ENCODE results near the gene FAM149A. TPM values are rescaled to one million over a fixed set of nuclear protein-coding genes. Genes with fewer than 3 reads are reported as not detected.
A peak's percentile ranks its signal among the peaks of the same experiment; 100 is the strongest.

Gene FAM149A
- total RNA-seq, result 1 to 10 TPM in 4 of 5 donors, under 1 TPM in 1; 0.57 to 3.2 (median 1.1) TPM
- 0.35 TPM for total RNA-seq (2013)
- total RNA-seq, result 0.04 to 5.3 (median 0.57) reads per million in 29 experiments

DNA sequence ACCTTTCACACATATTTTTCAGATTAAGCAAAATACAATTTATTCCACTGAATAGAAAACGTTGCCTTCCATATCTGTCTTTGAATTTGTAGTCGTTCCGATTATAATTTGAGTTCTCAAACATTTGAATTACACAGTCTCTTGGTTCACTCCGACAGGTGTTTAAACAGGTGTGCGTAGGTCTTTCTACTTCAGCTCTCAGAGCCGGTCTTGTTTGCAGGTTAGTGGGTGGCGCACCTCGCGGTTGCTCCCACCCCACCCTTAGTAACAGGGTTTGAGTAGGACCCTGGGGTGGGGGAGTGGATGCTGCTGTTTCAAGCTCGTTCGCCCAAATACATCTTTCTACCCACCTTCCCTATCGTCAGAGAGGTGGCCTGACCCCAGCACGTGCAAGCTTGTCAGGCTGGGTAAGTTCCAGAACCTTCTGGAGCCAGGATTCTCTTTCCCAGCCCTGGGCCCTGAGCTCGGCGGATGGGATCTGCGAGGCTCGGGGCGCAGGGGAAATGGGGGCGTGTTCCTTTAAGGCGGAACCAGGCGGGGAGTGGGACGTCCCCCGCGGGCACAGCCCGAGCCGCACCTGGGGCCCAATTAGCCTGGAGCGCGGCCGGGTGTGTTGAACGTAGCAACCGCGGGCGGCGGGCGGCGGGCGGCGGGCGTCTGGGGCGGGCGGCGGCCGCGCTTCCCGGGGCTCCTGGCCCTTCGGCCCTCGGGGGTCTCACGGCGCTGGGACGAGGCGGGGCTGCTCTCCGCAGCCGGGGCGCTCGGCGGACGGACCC lies at the start of gene FAM149A:
Gene FAM149A (plus strand): TSS at position 591 of the 776 bp plus-strand sequence.
- Mint-ChIP-seq H3K27ac (no peak within 1 kb of the TSS), H3K36me3 (no peaks in the 10 kb centered on the region), H3K27me3 (peaks cover 59 to 60% of the 10 kb centered on the region in 2 donors), H3K9me3 (no peaks in the 10 kb centered on the region), H3K4me1 (peaks cover 7 to 12% (median 8%) of the 10 kb centered on the region in 3 donors), H3K4me3 (peak within 1 kb of the TSS; percentile 62 to 82 (median 82))
- peaks cover 8 to 36% of the 10 kb centered on the region in 2 experiments for H3K27me3 ChIP-seq (replicated peaks in 1 of 2; ENCODE audit: control insufficient read depth in 2 of 2, extremely low read depth in 1 of 2, insufficient read depth in 2 of 2, low read length in 1 of 2)
- DNase-seq, result peak in 32 of 35 experiments; percentile 7 to 61 (median 30)
- 7% methylated on average over 46 of the region's 57 CpGs for WGBS (ENCODE audit: insufficient coverage)
- H3K4me3 ChIP-seq (ENCODE audit: control insufficient read depth in 1 of 2, extremely low read depth in 1 of 2, low read length in 1 of 2), result peak within 1 kb of the TSS; percentile 28 to 34
- no peaks in the 10 kb centered on the region for H3K36me3 ChIP-seq (ENCODE audit: control insufficient read depth in 2 of 2, extremely low read depth in 1 of 2, insufficient read depth in 1 of 2, low read length in 1 of 2)
- H3K4me1 ChIP-seq (ENCODE audit: control insufficient read depth in 1 of 2, extremely low read depth in 1 of 2, insufficient read depth in 2 of 2, low read length in 2 of 2), result peaks cover 0 to 14% of the 10 kb centered on the region in 2 experiments
- ATAC-seq (replicated peaks in 1 of 4), result peak; percentile 84 to 91 (median 90)
- no peak within 1 kb of the TSS for H3K27ac ChIP-seq (ENCODE audit: low read length)
- ChIA-PET CTCF (no interaction called here), POLR2A (no interaction called here)
- no peaks in the 10 kb centered on the region for H3K9me3 ChIP-seq

GRCh38 chr4:186058253-186058979 lies 46.1 kb upstream of the FAM149A start:
- peaks cover 0 to 5% of the 10 kb centered on the region in 2 experiments for H3K4me1 ChIP-seq (ENCODE audit: control insufficient read depth in 1 of 2, extremely low read depth in 1 of 2, insufficient read depth in 2 of 2, low read length in 2 of 2)
- Mint-ChIP-seq H3K27ac (no peak overlapping the region), H3K4me3 (no peak overlapping the region), H3K9me3 (no peaks in the 10 kb centered on the region), H3K27me3 (peaks cover 10% of the 10 kb centered on the region in 2 donors), H3K36me3 (no peaks in the 10 kb centered on the region), H3K4me1 (peaks cover 0 to 13% (median 0%) of the 10 kb centered on the region in 3 donors)
- peaks cover 0 to 2% of the 10 kb centered on the region in 2 experiments for H3K27me3 ChIP-seq (replicated peaks in 1 of 2; ENCODE audit: control insufficient read depth in 2 of 2, extremely low read depth in 1 of 2, insufficient read depth in 2 of 2, low read length in 1 of 2)
- no peak overlapping the region for H3K4me3 ChIP-seq (ENCODE audit: control insufficient read depth in 1 of 2, extremely low read depth in 1 of 2, low read length in 1 of 2)
- ATAC-seq (replicated peaks in 1 of 4) (no peak), DNase-seq (peak in 1 of 35 experiments; percentile 9)
- POLR2A ChIA-PET, result no interaction called here
- no peaks in the 10 kb centered on the region for H3K36me3 ChIP-seq (ENCODE audit: control insufficient read depth in 2 of 2, extremely low read depth in 1 of 2, insufficient read depth in 1 of 2, low read length in 1 of 2)
- H3K27ac ChIP-seq (ENCODE audit: low read length), result no peak overlapping the region
- H3K9me3 ChIP-seq, result no peaks in the 10 kb centered on the region
- CTCF ChIA-PET, result no interaction called here
- WGBS (ENCODE audit: insufficient coverage), result 10% methylated on average over 3 of the region's 6 CpGs

DNA sequence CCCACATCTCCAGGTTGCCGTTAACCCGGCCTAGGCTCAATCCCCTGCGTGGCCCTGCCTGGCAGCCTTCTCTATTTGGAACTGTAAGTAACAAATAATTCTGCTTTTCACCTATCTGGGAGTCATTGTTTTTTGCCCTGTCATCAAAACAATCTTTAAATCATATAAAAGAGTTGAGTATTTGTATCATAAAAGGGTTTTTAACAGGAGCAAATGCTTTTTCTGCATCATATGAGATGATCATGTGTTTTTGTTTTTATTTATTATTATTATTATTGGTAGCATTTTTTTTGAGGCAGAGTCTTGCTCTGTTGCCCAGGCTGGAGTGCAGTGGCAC lies 45.6 kb upstream of the FAM149A start:
- Mint-ChIP-seq H3K4me3 (no peak overlapping the region), H3K36me3 (no peaks in the 10 kb centered on the region), H3K27ac (no peak overlapping the region), H3K27me3 (peaks cover 14% of the 10 kb centered on the region in 2 donors), H3K9me3 (no peaks in the 10 kb centered on the region), H3K4me1 (peaks cover 0 to 13% (median 0%) of the 10 kb centered on the region in 3 donors)
- Histone ChIP-seq H3K4me1 (ENCODE audit: control insufficient read depth in 1 of 2, extremely low read depth in 1 of 2, insufficient read depth in 2 of 2, low read length in 2 of 2) (peaks cover 0 to 5% of the 10 kb centered on the region in 2 experiments), H3K27me3 (replicated peaks in 1 of 2; ENCODE audit: control insufficient read depth in 2 of 2, extremely low read depth in 1 of 2, insufficient read depth in 2 of 2, low read length in 1 of 2) (peaks cover 0 to 2% of the 10 kb centered on the region in 2 experiments), H3K4me3 (ENCODE audit: control insufficient read depth in 1 of 2, extremely low read depth in 1 of 2, low read length in 1 of 2) (no peak overlapping the region), H3K36me3 (ENCODE audit: control insufficient read depth in 2 of 2, extremely low read depth in 1 of 2, insufficient read depth in 1 of 2, low read length in 1 of 2) (no peaks in the 10 kb centered on the region), H3K9me3 (no peaks in the 10 kb centered on the region), H3K27ac (ENCODE audit: low read length) (no peak overlapping the region)
- CTCF ChIA-PET, result no interaction called here
- POLR2A ChIA-PET, result no interaction called here
- ATAC-seq (replicated peaks in 1 of 4), result no peak
- no CpG with 5 or more reads among the region's 3 CpGs for WGBS (ENCODE audit: insufficient coverage)
- DNase-seq, result no peak

- Histone ChIP-seq H3K9me3 (no peaks in the 10 kb centered on the region), H3K36me3 (ENCODE audit: control insufficient read depth in 2 of 2, extremely low read depth in 1 of 2, insufficient read depth in 1 of 2, low read length in 1 of 2) (no peaks in the 10 kb centered on the region), H3K27ac (ENCODE audit: low read length) (no peak overlapping the region), H3K27me3 (replicated peaks in 1 of 2; ENCODE audit: control insufficient read depth in 2 of 2, extremely low read depth in 1 of 2, insufficient read depth in 2 of 2, low read length in 1 of 2) (peaks cover 0 to 2% of the 10 kb centered on the region in 2 experiments), H3K4me3 (ENCODE audit: control insufficient read depth in 1 of 2, extremely low read depth in 1 of 2, low read length in 1 of 2) (no peak overlapping the region), H3K4me1 (ENCODE audit: control insufficient read depth in 1 of 2, extremely low read depth in 1 of 2, insufficient read depth in 2 of 2, low read length in 2 of 2) (peaks cover 0 to 5% of the 10 kb centered on the region in 2 experiments)
- peaks cover 18 to 23% of the 10 kb centered on the region in 2 donors for H3K27me3 Mint-ChIP-seq
- H3K27ac Mint-ChIP-seq, result no peak overlapping the region
- no peak for DNase-seq
- ChIA-PET POLR2A (interaction anchor here in 1 of 2 donors (0.6 kb wide), 1 partner anchor 236 kb away, joined by 4 read pairs; no protein-coding TSS in a partner anchor), CTCF (interaction anchor here (0.8 to 0.9 kb wide), 2 partner anchors 18 to 76 kb away, joined by 3 to 5 read pairs; no protein-coding TSS in a partner anchor)
- ATAC-seq (replicated peaks in 1 of 4), result no peak
- H3K36me3 Mint-ChIP-seq, result no peaks in the 10 kb centered on the region
- WGBS (ENCODE audit: insufficient coverage), result no CpG with 5 or more reads among the region's 4 CpGs
- no peaks in the 10 kb centered on the region for H3K9me3 Mint-ChIP-seq
- no peak overlapping the region for H3K4me3 Mint-ChIP-seq
- H3K4me1 Mint-ChIP-seq, result peaks cover 0 to 13% (median 0%) of the 10 kb centered on the region in 3 donors
These were observed 42.6 kb upstream of the FAM149A start for GRCh38 chr4:186061921-186062320.

DNA sequence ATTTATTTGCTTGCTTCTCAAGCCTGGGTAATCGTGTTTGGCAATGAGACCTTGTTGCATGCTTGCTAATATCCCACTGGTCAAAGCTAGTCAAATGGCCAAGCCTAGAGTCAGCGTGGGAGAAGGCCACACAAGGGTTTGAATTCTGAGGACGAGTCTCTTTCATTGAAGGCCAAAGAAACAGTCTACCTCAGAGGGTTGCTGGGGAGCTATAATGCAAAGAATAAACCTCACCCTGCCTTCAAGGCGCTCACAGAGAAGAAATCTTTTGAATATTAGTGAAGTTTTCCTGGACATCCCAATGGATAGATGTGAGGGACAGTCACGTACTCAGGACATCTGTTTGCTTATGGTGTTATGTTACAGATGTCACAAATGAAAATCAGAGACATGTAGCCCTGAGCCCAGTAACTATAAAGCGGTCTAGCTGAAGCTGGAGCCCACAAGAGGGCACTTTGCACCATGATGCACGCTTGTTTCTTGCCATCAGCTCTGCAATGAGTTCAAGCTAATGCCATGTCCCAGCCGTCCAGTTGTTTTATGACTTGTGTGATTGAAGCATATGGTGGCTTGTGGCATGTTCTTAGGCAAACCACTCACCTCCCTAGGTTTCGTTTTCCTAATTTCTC lies 36.6 kb upstream of the FAM149A start:
- peaks cover 23 to 25% (median 24%) of the 10 kb centered on the region in 3 donors for H3K4me1 Mint-ChIP-seq
- ATAC-seq (replicated peaks in 1 of 4) (peak; percentile 59 to 72 (median 67)), DNase-seq (peak in 20 of 35 experiments; percentile 3 to 57 (median 12))
- H3K4me1 ChIP-seq (ENCODE audit: control insufficient read depth in 1 of 2, extremely low read depth in 1 of 2, insufficient read depth in 2 of 2, low read length in 2 of 2), result peaks cover 4 to 11% of the 10 kb centered on the region in 2 experiments
- peaks cover 10 to 13% of the 10 kb centered on the region in 2 donors for H3K27me3 Mint-ChIP-seq
- H3K4me3 Mint-ChIP-seq, result peak overlapping the region; percentile 60 to 82 (median 75)
- 48% methylated on average over 4 of the region's 9 CpGs for WGBS (ENCODE audit: insufficient coverage)
- no peak overlapping the region for H3K27ac Mint-ChIP-seq
- H3K9me3 ChIP-seq, result no peaks in the 10 kb centered on the region
- ChIA-PET CTCF (interaction anchor here (1.0 to 3.7 kb wide), 6 partner anchors 39 to 519 kb away, joined by 3 to 28 read pairs (median 7); no protein-coding TSS in a partner anchor), POLR2A (interaction anchor here (1.3 to 1.6 kb wide), 2 partner anchors 13 to 15 kb away, joined by 3 to 4 read pairs; no protein-coding TSS in a partner anchor)
- no peaks in the 10 kb centered on the region for H3K9me3 Mint-ChIP-seq
- H3K36me3 Mint-ChIP-seq, result no peaks in the 10 kb centered on the region
- H3K27ac ChIP-seq (ENCODE audit: low read length), result no peak overlapping the region
- H3K27me3 ChIP-seq (replicated peaks in 1 of 2; ENCODE audit: control insufficient read depth in 2 of 2, extremely low read depth in 1 of 2, insufficient read depth in 2 of 2, low read length in 1 of 2), result no peaks in the 10 kb centered on the region
- H3K4me3 ChIP-seq (ENCODE audit: control insufficient read depth in 1 of 2, extremely low read depth in 1 of 2, low read length in 1 of 2), result peak overlapping the region in 1 of 2 donors; percentile 64
- no peaks in the 10 kb centered on the region for H3K36me3 ChIP-seq (ENCODE audit: control insufficient read depth in 2 of 2, extremely low read depth in 1 of 2, insufficient read depth in 1 of 2, low read length in 1 of 2)

Measured in T-cell (primary cell).